ENCODE measurements around the gene NCOA1.

NCOA1 gene

DNA sequence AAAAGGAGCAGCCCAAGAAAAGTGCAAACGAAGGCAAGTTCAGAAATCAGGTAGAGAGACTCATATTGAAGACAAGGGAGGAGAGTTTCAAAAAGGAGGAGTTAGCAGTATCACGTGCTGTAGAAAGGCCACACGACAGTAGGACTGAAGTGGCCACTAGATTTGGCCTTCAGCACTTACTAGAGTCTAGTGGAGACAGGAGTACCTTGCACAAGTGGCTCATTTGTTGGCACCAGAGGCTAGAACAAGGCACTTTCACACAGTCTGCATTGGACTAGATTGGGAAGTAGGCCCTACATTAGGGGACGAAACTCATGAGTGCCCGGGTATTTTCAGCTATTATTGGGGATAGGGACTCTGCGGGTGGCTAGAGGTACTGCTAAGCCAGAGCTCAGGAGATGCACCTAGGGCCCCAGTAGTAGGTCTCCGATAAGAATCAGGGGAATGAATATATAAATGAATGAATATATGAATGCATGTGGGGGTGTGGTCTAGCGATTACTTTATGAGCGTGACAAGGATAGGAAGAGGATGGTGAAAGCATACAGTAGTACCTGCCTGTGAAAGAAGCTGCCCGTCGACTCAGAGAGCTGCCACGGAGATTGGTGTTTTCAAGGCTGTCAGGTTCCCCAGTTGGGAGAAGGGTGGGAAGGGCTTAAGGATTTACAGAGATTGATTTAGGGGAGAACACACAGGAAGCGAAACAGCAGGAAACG lies 1.4 kb upstream of the NCOA1 start:
- no peaks in the 10 kb centered on the region for H3K36me3 ChIP-seq (ENCODE audit: control insufficient read depth in 5 of 5, insufficient read depth in 5 of 5, low read length in 5 of 5)
- peak overlapping the region; percentile 57 to 98 (median 88) for H3K9ac ChIP-seq (ENCODE audit: low read length in 5 of 5)
- peak overlapping the region in 4 of 5 donors; percentile 60 to 84 (median 63) for H3K4me3 ChIP-seq (ENCODE audit: low read depth in 1 of 5, low read length in 5 of 5)
- peaks cover 4 to 38% (median 36%) of the 10 kb centered on the region in 5 donors for H3K4me1 ChIP-seq (ENCODE audit: control insufficient read depth in 5 of 5, insufficient read depth in 5 of 5, low read length in 5 of 5)
- peak overlapping the region; percentile 97 for H3K27ac ChIP-seq (ENCODE audit: low read depth, low read length)
- no peaks in the 10 kb centered on the region for H3K27me3 ChIP-seq (ENCODE audit: control insufficient read depth in 5 of 5, insufficient read depth in 4 of 5, low read length in 5 of 5)
- H3K9me3 ChIP-seq (ENCODE audit: control insufficient read depth in 5 of 5, low read length in 5 of 5), result no peaks in the 10 kb centered on the region

DNA sequence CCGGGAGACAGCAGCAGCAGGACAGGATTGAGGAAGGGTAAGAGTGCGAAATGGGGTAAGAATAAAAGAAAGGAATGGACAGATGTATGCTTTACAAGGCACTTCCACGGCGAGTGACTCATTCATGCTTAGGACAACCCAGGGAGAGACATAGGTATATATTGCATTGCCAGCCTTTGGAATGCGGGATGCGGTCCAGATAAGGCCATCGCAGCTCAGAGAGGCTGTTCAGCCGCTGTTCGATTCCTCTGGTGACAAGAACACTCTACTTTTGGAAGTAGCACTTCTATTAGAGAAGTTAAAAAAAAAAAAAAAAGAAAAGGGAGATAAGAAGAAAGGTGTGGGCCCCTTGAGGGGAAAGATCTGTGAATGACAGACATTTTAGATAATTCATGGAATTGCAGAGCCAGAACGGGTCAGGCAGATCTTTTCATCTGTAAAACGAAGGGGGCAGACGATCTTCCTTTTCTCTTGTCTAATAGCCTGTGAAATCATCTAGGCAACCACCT lies 819 bp upstream of the NCOA1 start:
- no peaks in the 10 kb centered on the region for H3K9me3 ChIP-seq (ENCODE audit: control insufficient read depth in 5 of 5, low read length in 5 of 5)
- H3K27me3 ChIP-seq (ENCODE audit: control insufficient read depth in 5 of 5, insufficient read depth in 4 of 5, low read length in 5 of 5), result no peaks in the 10 kb centered on the region
- H3K9ac ChIP-seq (ENCODE audit: low read length in 5 of 5), result peak overlapping the region; percentile 57 to 98 (median 88)
- H3K36me3 ChIP-seq (ENCODE audit: control insufficient read depth in 5 of 5, insufficient read depth in 5 of 5, low read length in 5 of 5), result no peaks in the 10 kb centered on the region
- H3K27ac ChIP-seq (ENCODE audit: low read depth, low read length), result peak overlapping the region; percentile 97
- peaks cover 4 to 38% (median 37%) of the 10 kb centered on the region in 5 donors for H3K4me1 ChIP-seq (ENCODE audit: control insufficient read depth in 5 of 5, insufficient read depth in 5 of 5, low read length in 5 of 5)
- peak overlapping the region; percentile 28 to 84 (median 60) for H3K4me3 ChIP-seq (ENCODE audit: low read depth in 1 of 5, low read length in 5 of 5)

DNA sequence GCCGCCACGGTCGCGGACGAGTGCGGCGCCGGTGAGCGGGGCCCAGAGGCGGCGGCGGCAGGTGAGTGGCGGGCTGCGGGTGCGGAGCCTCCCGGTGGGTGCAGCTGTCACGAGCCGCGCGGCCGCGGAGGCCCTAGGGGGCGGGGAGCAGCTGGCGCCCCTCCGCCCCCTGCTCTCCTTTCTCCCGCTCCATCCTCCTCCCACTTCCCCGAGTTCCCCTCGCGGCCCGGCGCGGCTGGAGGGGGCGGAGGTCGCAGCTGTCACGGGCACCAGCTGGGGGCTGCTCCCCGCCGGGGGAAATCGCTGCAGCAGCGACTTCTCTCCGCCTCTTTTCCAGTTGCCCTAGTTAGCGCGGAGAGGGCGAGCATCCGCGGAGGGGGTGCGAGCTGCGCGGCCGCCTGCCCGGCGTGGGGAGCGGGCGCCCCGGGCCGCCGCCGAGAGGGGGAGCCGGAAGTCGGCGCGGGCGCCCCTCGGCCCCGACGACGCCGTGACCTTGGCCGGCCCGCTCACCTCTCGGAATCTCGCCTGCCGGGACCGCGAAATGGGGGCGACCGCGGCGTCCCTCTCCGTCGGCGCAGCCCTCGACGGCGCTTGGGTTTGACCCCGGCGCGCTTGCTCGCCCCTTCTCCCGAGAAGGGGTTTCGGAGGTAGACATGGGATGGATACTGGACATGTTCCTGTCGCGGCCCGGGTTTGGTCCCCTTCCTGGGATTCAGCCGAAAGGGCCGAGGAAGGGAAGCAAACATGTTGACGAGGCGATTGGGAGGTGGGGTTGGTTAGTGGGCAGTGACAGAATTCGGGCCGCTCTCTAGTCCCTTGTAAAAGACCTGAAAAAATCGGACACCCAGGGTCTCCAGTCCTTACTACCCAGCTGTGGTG lies 727 bp downstream of the NCOA1 start:
- Histone ChIP-seq H3K27me3 (ENCODE audit: control insufficient read depth in 5 of 5, insufficient read depth in 4 of 5, low read length in 5 of 5) (no peaks in the 10 kb centered on the region), H3K9ac (ENCODE audit: low read length in 5 of 5) (peak overlapping the region; percentile 65 to 90 (median 87)), H3K4me1 (ENCODE audit: control insufficient read depth in 5 of 5, insufficient read depth in 5 of 5, low read length in 5 of 5) (peaks cover 4 to 38% (median 37%) of the 10 kb centered on the region in 5 donors), H3K4me3 (ENCODE audit: low read depth in 1 of 5, low read length in 5 of 5) (peak overlapping the region; percentile 81 to 93 (median 84)), H3K9me3 (ENCODE audit: control insufficient read depth in 5 of 5, low read length in 5 of 5) (no peaks in the 10 kb centered on the region), H3K27ac (ENCODE audit: low read depth, low read length) (peak overlapping the region; percentile 71), H3K36me3 (ENCODE audit: control insufficient read depth in 5 of 5, insufficient read depth in 5 of 5, low read length in 5 of 5) (no peaks in the 10 kb centered on the region)

DNA sequence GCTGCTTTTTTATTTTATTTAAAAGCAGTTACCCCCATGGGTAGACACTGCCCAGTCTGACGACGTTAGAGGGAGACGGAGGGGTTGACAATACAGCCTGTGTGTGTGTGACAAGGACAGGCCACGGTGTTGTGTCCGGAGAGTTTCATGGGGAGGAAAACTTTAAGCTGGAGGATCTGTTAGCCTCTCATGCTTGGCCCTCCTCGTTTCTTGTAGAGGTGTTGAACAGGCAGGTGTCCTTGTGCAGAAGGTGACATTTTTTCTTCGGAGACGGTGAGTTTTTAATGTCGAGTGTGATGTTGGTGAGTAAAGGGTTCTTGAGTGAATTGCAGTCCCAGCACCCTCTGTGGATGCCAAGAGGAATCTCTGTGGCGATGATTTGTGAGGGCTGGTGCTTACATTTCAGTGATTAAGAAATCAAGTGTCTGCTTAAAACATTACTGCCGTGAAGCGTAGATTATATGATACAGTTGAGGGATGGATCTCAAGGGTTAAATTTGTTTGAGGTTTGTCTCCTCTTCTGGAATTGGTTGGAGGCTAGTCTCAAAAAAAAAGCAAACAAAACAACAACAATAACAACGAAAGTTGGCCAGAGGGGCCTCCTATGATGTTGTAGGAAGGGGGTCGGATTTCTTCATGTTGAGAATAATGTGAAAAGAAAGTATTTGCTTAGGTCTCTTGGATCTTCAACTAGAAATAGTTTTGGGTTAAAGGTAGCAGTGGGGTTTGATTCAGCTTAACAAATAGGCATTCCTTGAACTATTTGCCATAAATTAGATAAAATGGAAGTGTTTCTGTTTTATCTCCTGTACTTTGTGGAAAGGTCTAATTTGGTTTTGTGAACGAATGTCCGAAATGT lies 1.6 kb downstream of the NCOA1 start:
- Histone ChIP-seq H3K9me3 (ENCODE audit: control insufficient read depth in 5 of 5, low read length in 5 of 5) (no peaks in the 10 kb centered on the region), H3K27me3 (ENCODE audit: control insufficient read depth in 5 of 5, insufficient read depth in 4 of 5, low read length in 5 of 5) (no peaks in the 10 kb centered on the region), H3K4me1 (ENCODE audit: control insufficient read depth in 5 of 5, insufficient read depth in 5 of 5, low read length in 5 of 5) (peaks cover 4 to 38% (median 37%) of the 10 kb centered on the region in 5 donors), H3K27ac (ENCODE audit: low read depth, low read length) (peak overlapping the region; percentile 71), H3K9ac (ENCODE audit: low read length in 5 of 5) (peak overlapping the region; percentile 65 to 90 (median 87)), H3K36me3 (ENCODE audit: control insufficient read depth in 5 of 5, insufficient read depth in 5 of 5, low read length in 5 of 5) (no peaks in the 10 kb centered on the region), H3K4me3 (ENCODE audit: low read depth in 1 of 5, low read length in 5 of 5) (peak overlapping the region; percentile 81 to 93 (median 84))

DNA sequence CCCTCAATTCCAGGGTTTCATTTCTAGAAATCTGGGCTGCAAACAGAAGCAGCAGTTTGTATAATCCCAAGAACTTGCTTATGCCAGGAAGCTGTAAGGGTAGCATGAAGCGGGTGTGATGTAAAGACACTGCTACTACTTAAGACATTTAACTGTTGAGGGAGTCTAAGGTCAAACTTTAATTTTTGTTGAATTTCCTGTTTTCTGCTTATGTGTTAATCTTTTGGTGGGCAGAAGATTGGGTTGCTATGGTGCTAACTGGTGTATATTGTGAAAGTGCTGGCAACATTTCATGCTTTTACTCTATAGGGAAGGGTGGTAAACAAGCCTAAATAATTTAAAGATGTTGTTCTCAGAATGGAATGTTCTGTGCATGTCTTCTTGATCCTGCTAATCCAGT lies 2.7 kb downstream of the NCOA1 start:
- Histone ChIP-seq H3K9ac (ENCODE audit: low read length in 5 of 5) (peak overlapping the region in 2 of 5 donors; percentile 23 to 87), H3K27me3 (ENCODE audit: control insufficient read depth in 5 of 5, insufficient read depth in 4 of 5, low read length in 5 of 5) (no peaks in the 10 kb centered on the region), H3K9me3 (ENCODE audit: control insufficient read depth in 5 of 5, low read length in 5 of 5) (no peaks in the 10 kb centered on the region), H3K4me1 (ENCODE audit: control insufficient read depth in 5 of 5, insufficient read depth in 5 of 5, low read length in 5 of 5) (peaks cover 4 to 44% (median 38%) of the 10 kb centered on the region in 5 donors), H3K27ac (ENCODE audit: low read depth, low read length) (peak overlapping the region; percentile 71), H3K36me3 (ENCODE audit: control insufficient read depth in 5 of 5, insufficient read depth in 5 of 5, low read length in 5 of 5) (no peaks in the 10 kb centered on the region), H3K4me3 (ENCODE audit: low read depth in 1 of 5, low read length in 5 of 5) (peak overlapping the region in 2 of 5 donors; percentile 81 to 84)

DNA sequence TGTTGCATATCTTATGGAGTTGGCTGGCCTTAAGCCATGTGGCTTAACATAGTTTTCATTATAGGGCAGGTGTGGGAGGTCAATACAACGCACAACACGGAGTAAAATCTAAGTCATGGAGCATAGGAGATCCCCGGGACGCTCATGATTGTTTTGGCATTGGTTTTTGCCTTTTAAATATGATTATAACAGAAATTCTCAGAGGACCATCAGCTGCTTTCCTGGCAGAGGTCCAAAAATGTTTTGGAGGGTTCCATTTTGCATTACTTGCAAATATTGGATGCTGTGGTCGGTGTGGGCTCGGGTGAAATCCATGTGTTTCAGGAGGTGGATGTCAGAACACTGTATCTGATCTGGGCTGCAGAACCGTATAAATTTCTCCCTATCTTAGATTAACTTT lies 3.4 kb downstream of the NCOA1 start:
- no peak overlapping the region for H3K9ac ChIP-seq (ENCODE audit: low read length in 5 of 5)
- peaks cover 4 to 44% (median 37%) of the 10 kb centered on the region in 5 donors for H3K4me1 ChIP-seq (ENCODE audit: control insufficient read depth in 5 of 5, insufficient read depth in 5 of 5, low read length in 5 of 5)
- H3K27ac ChIP-seq (ENCODE audit: low read depth, low read length), result no peak overlapping the region
- no peaks in the 10 kb centered on the region for H3K9me3 ChIP-seq (ENCODE audit: control insufficient read depth in 5 of 5, low read length in 5 of 5)
- no peaks in the 10 kb centered on the region for H3K27me3 ChIP-seq (ENCODE audit: control insufficient read depth in 5 of 5, insufficient read depth in 4 of 5, low read length in 5 of 5)
- no peaks in the 10 kb centered on the region for H3K36me3 ChIP-seq (ENCODE audit: control insufficient read depth in 5 of 5, insufficient read depth in 5 of 5, low read length in 5 of 5)
- H3K4me3 ChIP-seq (ENCODE audit: low read depth in 1 of 5, low read length in 5 of 5), result no peak overlapping the region

DNA sequence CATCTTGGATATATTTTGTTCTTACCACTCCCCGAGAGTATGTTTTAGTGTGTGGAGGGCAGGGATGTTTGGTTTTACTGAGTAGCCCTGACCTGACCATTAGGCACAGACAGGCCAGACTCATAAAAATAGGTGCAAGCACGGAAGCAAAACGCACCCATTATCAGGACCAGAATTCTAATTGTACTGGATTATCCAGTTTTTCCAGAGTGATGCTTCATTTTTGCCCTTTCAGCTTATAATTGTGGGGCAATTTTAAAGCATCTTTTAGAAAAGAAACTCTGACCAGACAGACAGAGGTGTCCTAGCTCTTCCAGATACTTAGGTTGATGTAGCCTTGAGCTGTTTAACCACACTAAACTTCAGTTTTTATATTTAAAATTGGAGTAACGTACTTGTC lies 4.4 kb downstream of the NCOA1 start:
- Histone ChIP-seq H3K27me3 (ENCODE audit: control insufficient read depth in 5 of 5, insufficient read depth in 4 of 5, low read length in 5 of 5) (no peaks in the 10 kb centered on the region), H3K9ac (ENCODE audit: low read length in 5 of 5) (no peak overlapping the region), H3K4me3 (ENCODE audit: low read depth in 1 of 5, low read length in 5 of 5) (no peak overlapping the region), H3K9me3 (ENCODE audit: control insufficient read depth in 5 of 5, low read length in 5 of 5) (no peaks in the 10 kb centered on the region), H3K27ac (ENCODE audit: low read depth, low read length) (no peak overlapping the region), H3K4me1 (ENCODE audit: control insufficient read depth in 5 of 5, insufficient read depth in 5 of 5, low read length in 5 of 5) (peaks cover 0 to 36% (median 28%) of the 10 kb centered on the region in 5 donors), H3K36me3 (ENCODE audit: control insufficient read depth in 5 of 5, insufficient read depth in 5 of 5, low read length in 5 of 5) (no peaks in the 10 kb centered on the region)

DNA sequence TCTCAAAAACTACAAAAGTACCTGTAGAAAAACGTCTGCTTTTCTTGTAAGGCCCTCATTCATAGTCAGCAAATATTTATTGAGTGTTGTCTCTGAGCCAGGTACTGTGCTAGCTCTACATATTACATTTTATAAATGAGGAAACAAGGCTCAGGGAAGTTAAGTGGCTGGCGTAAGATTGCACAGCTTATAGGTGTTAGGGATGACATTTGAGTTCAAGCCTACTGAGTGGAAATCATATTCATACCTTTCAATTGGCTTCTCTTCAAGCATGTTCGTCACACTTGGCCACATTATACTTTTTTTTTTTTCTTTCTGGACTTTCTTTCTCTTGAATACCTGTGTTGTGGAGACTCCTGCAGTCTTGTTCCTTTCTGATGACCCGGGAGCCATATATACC lies 5.9 kb downstream of the NCOA1 start:
- H3K4me1 ChIP-seq (ENCODE audit: control insufficient read depth in 5 of 5, insufficient read depth in 5 of 5, low read length in 5 of 5), result peaks cover 0 to 36% (median 27%) of the 10 kb centered on the region in 5 donors
- no peak overlapping the region for H3K4me3 ChIP-seq (ENCODE audit: low read depth in 1 of 5, low read length in 5 of 5)
- H3K27ac ChIP-seq (ENCODE audit: low read depth, low read length), result no peak overlapping the region
- H3K9me3 ChIP-seq (ENCODE audit: control insufficient read depth in 5 of 5, low read length in 5 of 5), result no peaks in the 10 kb centered on the region
- no peak overlapping the region for H3K9ac ChIP-seq (ENCODE audit: low read length in 5 of 5)
- H3K27me3 ChIP-seq (ENCODE audit: control insufficient read depth in 5 of 5, insufficient read depth in 4 of 5, low read length in 5 of 5), result no peaks in the 10 kb centered on the region
- no peaks in the 10 kb centered on the region for H3K36me3 ChIP-seq (ENCODE audit: control insufficient read depth in 5 of 5, insufficient read depth in 5 of 5, low read length in 5 of 5)

DNA sequence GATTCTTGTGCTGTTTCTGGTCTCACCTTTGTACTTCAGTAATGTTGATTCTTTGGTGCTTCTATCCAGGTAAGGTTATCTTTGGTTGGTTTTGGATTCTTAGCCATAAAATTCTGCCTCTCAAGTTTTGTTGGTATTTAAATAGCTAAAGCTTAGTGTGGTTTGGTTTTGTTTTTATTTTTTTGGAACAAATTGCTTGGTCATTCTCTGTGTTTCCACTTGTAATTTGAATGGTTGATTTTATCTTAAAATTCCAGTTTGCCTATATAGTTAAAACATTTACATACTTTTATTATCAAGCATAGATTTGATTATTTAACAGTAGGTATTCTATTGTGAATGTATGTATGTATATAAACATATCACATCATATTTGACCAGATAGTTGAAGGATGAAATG lies 6.6 kb downstream of the NCOA1 start:
- H3K4me1 ChIP-seq (ENCODE audit: control insufficient read depth in 5 of 5, insufficient read depth in 5 of 5, low read length in 5 of 5), result peaks cover 0 to 29% (median 20%) of the 10 kb centered on the region in 5 donors

More for the DNA sequence above, 6.6 kb downstream of the NCOA1 start:
- Histone ChIP-seq H3K9me3 (ENCODE audit: control insufficient read depth in 5 of 5, low read length in 5 of 5) (no peaks in the 10 kb centered on the region), H3K27ac (ENCODE audit: low read depth, low read length) (no peak overlapping the region), H3K4me3 (ENCODE audit: low read depth in 1 of 5, low read length in 5 of 5) (no peak overlapping the region), H3K36me3 (ENCODE audit: control insufficient read depth in 5 of 5, insufficient read depth in 5 of 5, low read length in 5 of 5) (no peaks in the 10 kb centered on the region), H3K27me3 (ENCODE audit: control insufficient read depth in 5 of 5, insufficient read depth in 4 of 5, low read length in 5 of 5) (no peaks in the 10 kb centered on the region), H3K9ac (ENCODE audit: low read length in 5 of 5) (no peak overlapping the region)
